ENCODE data around the gene CELSR1. TPM values are rescaled to one million over a fixed set of nuclear protein-coding genes. Genes with fewer than 3 reads are reported as not detected.

CELSR1 gene
- total and polyA plus RNA-seq, 2 of the 13 experiments (the other 11 are each of a cell fraction or from before 2014, with no cell fraction given): 0.78 to 1.8 TPM

DNA sequence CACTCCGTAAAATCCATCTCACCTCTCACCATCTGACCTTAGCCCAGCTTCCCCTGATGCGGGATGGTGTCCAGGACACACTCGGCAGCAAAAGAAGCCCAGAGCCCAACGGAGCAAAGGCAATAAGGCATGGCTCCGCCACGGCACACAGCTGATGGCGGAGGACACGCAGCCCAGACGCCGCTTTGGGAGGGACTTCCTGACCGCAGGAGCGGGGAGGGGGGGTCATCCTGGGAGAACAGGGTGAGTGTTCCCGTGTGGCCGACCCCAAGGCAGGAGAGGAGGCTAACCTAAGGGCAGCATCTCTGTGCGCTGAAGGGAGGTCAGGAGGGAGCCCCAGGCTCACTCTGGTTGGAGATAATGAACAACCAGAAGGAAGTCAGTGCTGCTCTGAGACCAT, 130.6 kb downstream of the CELSR1 start (continued):
- TF ChIP-seq, protein P1, sequence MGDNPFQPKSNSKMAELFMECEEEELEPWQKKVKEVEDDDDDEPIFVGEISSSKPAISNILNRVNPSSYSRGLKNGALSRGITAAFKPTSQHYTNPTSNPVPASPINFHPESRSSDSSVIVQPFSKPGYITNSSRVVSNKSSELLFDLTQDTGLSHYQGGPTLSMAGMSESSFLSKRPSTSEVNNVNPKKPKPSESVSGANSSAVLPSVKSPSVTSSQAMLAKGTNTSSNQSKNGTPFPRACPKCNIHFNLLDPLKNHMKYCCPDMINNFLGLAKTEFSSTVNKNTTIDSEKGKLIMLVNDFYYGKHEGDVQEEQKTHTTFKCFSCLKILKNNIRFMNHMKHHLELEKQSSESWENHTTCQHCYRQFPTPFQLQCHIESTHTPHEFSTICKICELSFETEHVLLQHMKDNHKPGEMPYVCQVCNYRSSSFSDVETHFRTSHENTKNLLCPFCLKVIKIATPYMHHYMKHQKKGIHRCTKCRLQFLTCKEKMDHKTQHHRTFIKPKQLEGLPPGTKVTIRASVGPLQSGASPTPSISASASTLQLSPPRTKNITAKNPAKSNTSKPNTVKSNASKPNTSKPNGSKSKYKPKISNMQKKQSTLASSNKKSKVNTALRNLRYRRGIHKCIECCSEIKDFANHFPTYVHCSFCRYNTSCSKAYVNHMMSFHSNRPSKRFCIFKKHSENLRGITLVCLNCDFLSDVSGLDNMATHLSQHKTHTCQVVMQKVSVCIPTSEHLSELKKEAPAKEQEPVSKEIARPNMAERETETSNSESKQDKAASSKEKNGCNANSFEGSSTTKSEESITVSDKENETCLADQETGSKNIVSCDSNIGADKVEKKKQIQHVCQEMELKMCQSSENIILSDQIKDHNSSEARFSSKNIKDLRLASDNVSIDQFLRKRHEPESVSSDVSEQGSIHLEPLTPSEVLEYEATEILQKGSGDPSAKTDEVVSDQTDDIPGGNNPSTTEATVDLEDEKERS (CRISPR knock-in tag; IDR thresholded peaks at IDR 0.05): no peak

- H3K36me3 ChIP-seq (replicated peaks in 1 of 2; ENCODE audit: control insufficient read depth in 1 of 2, insufficient read depth in 2 of 2, low read length in 2 of 2): no peaks in the 10 kb centered on the region
- H3K27me3 ChIP-seq (ENCODE audit: control insufficient read depth in 1 of 2, insufficient read depth in 2 of 2, low read length in 2 of 2): peaks cover 0 to 1% of the 10 kb centered on the region in 2 experiments; a peak in 1 of 5 replicates
- no peak overlapping the region for H3K27ac ChIP-seq (ENCODE audit: extremely low read length, insufficient read depth, low read length)
- no peaks in the 10 kb centered on the region for H3K79me2 ChIP-seq (ENCODE audit: insufficient read depth, low read length)
- H3K4me3 ChIP-seq (replicated peaks in 1 of 3; ENCODE audit: insufficient read depth in 1 of 3, low read depth in 2 of 3, low read length in 3 of 3): no peak overlapping the region
- BruUV-seq (replicated peaks): no TSS peak
- no peak overlapping the region for H2AFZ ChIP-seq (ENCODE audit: low read length)
- no peaks in the 10 kb centered on the region for H4K20me1 ChIP-seq (ENCODE audit: insufficient read depth, low read length)
- ATAC-seq (no peak), FAIRE-seq (no peak), DNase-seq (ENCODE audit: low spot score) (no peak)
- H3K4me1 ChIP-seq (ENCODE audit: insufficient read depth, low read length): peaks cover 7% of the 10 kb centered on the region; the same call in 1 of the 2 replicates
- WGBS (ENCODE audit: low lambda C conversion rate): 88% methylated on average over 1 of the region's 8 CpGs
- ChIA-PET CTCF (ENCODE audit: low intra/inter-chr PET ratio, low total read pairs) (no interaction called here), POLR2A (no interaction called here)
- no peak overlapping the region for H3K9ac ChIP-seq (ENCODE audit: insufficient read depth, low read depth, low read length)
- no peak overlapping the region for H3K4me2 ChIP-seq (ENCODE audit: low read depth, low read length)
- intact Hi-C loops (cut with micrococcal nuclease; ENCODE audit: unreplicated experiment): no loop called here
- in situ Hi-C loops (cut with HindIII; ENCODE audit: extremely low pct_ligation_motif_present, low pct_unique_long_range_greater_than_20kb): no loop called here
- TF ChIP-seq FOXK1 (CRISPR knock-in tag; IDR thresholded peaks at IDR 0.05; ENCODE audit: borderline replicate concordance, low read depth): no peak
- TF ChIP-seq TOE1 (CRISPR knock-in tag; IDR thresholded peaks at IDR 0.05): no peak
- TF ChIP-seq CBX1 (IDR thresholded peaks at IDR 0.05; ENCODE audit: low read depth): no peak
- TF ChIP-seq ZNF138 (CRISPR knock-in tag; IDR thresholded peaks at IDR 0.05; ENCODE audit: low read depth): no peak
- no peak for TF ChIP-seq PPARG (CRISPR knock-in tag; conservative IDR thresholded peaks at IDR 0.05)
- no peak for TF ChIP-seq RARG (CRISPR knock-in tag; IDR thresholded peaks at IDR 0.05; ENCODE audit: low read depth)
- TF ChIP-seq HOXA3 (CRISPR knock-in tag; IDR thresholded peaks at IDR 0.05): no peak
- TF ChIP-seq FOXC1 (CRISPR knock-in tag; IDR thresholded peaks at IDR 0.05; ENCODE audit: borderline replicate concordance): no peak
- TF ChIP-seq ZNF678 (CRISPR knock-in tag; IDR thresholded peaks at IDR 0.05): no peak
- TF ChIP-seq RFXAP (CRISPR knock-in tag; IDR thresholded peaks at IDR 0.05; ENCODE audit: borderline replicate concordance): no peak
- TF ChIP-seq, protein P2, sequence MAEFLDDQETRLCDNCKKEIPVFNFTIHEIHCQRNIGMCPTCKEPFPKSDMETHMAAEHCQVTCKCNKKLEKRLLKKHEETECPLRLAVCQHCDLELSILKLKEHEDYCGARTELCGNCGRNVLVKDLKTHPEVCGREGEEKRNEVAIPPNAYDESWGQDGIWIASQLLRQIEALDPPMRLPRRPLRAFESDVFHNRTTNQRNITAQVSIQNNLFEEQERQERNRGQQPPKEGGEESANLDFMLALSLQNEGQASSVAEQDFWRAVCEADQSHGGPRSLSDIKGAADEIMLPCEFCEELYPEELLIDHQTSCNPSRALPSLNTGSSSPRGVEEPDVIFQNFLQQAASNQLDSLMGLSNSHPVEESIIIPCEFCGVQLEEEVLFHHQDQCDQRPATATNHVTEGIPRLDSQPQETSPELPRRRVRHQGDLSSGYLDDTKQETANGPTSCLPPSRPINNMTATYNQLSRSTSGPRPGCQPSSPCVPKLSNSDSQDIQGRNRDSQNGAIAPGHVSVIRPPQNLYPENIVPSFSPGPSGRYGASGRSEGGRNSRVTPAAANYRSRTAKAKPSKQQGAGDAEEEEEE (CRISPR knock-in tag; IDR thresholded peaks at IDR 0.05; ENCODE audit: borderline replicate concordance): no peak
- TF ChIP-seq ZNF724P (CRISPR knock-in tag; IDR thresholded peaks at IDR 0.05; ENCODE audit: borderline replicate concordance): no peak
- TF ChIP-seq, protein P3, sequence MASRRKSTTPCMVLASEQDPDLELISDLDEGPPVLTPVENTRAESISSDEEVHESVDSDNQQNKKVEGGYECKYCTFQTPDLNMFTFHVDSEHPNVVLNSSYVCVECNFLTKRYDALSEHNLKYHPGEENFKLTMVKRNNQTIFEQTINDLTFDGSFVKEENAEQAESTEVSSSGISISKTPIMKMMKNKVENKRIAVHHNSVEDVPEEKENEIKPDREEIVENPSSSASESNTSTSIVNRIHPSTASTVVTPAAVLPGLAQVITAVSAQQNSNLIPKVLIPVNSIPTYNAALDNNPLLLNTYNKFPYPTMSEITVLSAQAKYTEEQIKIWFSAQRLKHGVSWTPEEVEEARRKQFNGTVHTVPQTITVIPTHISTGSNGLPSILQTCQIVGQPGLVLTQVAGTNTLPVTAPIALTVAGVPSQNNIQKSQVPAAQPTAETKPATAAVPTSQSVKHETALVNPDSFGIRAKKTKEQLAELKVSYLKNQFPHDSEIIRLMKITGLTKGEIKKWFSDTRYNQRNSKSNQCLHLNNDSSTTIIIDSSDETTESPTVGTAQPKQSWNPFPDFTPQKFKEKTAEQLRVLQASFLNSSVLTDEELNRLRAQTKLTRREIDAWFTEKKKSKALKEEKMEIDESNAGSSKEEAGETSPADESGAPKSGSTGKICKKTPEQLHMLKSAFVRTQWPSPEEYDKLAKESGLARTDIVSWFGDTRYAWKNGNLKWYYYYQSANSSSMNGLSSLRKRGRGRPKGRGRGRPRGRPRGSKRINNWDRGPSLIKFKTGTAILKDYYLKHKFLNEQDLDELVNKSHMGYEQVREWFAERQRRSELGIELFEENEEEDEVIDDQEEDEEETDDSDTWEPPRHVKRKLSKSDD (CRISPR knock-in tag; IDR thresholded peaks at IDR 0.05; ENCODE audit: low read depth): no peak
- no peaks in the 10 kb centered on the region for H3K9me3 ChIP-seq (ENCODE audit: low read length)
These were observed 131.1 kb downstream of the CELSR1 start for GRCh38 chr22:46406349-46406748.
